ENCODE results near the gene TGFBR2. TPM values are rescaled to one million over a fixed set of nuclear protein-coding genes. Genes with fewer than 3 reads are reported as not detected.

TGFBR2 gene
- total RNA-seq, 1 experiment from 2014 or later = 45.9 TPM

DNA sequence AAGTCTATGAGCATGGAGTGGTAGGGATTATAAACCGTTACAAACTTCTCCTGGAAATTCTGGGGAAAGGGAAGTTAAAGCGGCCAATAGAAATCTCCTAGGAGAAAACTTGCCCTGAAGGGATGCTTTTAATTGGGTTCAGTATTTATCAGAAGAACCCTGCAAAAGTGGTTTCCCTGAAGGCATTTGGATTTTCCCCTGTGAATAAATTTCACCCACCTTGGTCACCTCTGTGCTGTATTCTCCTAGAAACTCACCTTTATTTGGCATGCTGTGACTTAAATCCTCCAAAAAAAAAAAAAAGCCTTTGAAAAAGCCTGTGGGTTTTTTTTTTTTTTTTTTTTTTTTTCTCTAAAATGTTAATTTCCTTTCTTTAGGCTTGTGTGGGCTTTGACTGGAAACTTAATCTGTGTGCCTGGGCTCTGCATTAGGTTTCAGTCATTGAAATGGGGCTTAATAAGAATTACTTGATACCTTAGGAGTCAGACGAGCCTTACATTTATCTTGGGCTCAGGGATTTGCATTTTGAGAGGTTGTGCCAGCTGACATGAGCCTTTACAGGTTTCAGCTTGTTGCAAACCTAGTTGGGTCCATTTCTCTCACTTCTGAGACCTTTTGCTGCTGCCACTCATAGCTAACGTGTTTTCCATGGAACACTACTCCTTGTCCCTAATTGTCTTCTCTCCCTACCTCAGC lies 22.0 kb downstream of the TGFBR2 start:
- no peaks in the 10 kb centered on the region for H3K27me3 ChIP-seq (ENCODE audit: control insufficient read depth, insufficient read depth, low read length)
- DNase-seq (ENCODE audit: low read depth, low spot score) (no peak), ATAC-seq (no peak)
- no peaks in the 10 kb centered on the region for H3K9me3 ChIP-seq (ENCODE audit: control insufficient read depth, insufficient read depth, low read depth, low read length)
- ChIA-PET POLR2A (no interaction called here), CTCF (interaction anchor here (1.4 kb wide), 1 partner anchor 429 kb away, joined by 3 read pairs; no protein-coding TSS in a partner anchor)
- H3K4me1 ChIP-seq (ENCODE audit: control insufficient read depth, insufficient read depth, low read length) = peaks cover 37% of the 10 kb centered on the region
- peaks cover 3% of the 10 kb centered on the region; the same call in 1 of the 2 replicates for H3K36me3 ChIP-seq (ENCODE audit: control insufficient read depth, insufficient read depth, low read length)
- intact Hi-C loops (cut with micrococcal nuclease; ENCODE audit: unreplicated experiment) = no loop called here
- BruUV-seq (replicated peaks) = no TSS peak
- no peak for TF ChIP-seq POLR2AphosphoS5 (IDR thresholded peaks at IDR 0.05; ENCODE audit: low read depth, low read length)
- TF ChIP-seq, protein P1, sequence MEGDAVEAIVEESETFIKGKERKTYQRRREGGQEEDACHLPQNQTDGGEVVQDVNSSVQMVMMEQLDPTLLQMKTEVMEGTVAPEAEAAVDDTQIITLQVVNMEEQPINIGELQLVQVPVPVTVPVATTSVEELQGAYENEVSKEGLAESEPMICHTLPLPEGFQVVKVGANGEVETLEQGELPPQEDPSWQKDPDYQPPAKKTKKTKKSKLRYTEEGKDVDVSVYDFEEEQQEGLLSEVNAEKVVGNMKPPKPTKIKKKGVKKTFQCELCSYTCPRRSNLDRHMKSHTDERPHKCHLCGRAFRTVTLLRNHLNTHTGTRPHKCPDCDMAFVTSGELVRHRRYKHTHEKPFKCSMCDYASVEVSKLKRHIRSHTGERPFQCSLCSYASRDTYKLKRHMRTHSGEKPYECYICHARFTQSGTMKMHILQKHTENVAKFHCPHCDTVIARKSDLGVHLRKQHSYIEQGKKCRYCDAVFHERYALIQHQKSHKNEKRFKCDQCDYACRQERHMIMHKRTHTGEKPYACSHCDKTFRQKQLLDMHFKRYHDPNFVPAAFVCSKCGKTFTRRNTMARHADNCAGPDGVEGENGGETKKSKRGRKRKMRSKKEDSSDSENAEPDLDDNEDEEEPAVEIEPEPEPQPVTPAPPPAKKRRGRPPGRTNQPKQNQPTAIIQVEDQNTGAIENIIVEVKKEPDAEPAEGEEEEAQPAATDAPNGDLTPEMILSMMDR (IDR thresholded peaks at IDR 0.05) = no peak
- TF ChIP-seq, protein P2, sequence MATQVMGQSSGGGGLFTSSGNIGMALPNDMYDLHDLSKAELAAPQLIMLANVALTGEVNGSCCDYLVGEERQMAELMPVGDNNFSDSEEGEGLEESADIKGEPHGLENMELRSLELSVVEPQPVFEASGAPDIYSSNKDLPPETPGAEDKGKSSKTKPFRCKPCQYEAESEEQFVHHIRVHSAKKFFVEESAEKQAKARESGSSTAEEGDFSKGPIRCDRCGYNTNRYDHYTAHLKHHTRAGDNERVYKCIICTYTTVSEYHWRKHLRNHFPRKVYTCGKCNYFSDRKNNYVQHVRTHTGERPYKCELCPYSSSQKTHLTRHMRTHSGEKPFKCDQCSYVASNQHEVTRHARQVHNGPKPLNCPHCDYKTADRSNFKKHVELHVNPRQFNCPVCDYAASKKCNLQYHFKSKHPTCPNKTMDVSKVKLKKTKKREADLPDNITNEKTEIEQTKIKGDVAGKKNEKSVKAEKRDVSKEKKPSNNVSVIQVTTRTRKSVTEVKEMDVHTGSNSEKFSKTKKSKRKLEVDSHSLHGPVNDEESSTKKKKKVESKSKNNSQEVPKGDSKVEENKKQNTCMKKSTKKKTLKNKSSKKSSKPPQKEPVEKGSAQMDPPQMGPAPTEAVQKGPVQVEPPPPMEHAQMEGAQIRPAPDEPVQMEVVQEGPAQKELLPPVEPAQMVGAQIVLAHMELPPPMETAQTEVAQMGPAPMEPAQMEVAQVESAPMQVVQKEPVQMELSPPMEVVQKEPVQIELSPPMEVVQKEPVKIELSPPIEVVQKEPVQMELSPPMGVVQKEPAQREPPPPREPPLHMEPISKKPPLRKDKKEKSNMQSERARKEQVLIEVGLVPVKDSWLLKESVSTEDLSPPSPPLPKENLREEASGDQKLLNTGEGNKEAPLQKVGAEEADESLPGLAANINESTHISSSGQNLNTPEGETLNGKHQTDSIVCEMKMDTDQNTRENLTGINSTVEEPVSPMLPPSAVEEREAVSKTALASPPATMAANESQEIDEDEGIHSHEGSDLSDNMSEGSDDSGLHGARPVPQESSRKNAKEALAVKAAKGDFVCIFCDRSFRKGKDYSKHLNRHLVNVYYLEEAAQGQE (IDR thresholded peaks at IDR 0.05; ENCODE audit: insufficient read depth in 1 of 2, low read depth in 2 of 2, low read length in 1 of 2) = no peak
- TF ChIP-seq SIN3A (IDR thresholded peaks at IDR 0.05; ENCODE audit: borderline replicate concordance, insufficient read depth, low read depth, low read length) = no peak
- TF ChIP-seq TCF7L2 (IDR thresholded peaks at IDR 0.05; ENCODE audit: low read depth, low read length) = no peak
- H3K4me3 ChIP-seq (ENCODE audit: low read depth in 2 of 2, low read length in 2 of 2) = no peak overlapping the region
- in situ Hi-C loops (cut with HindIII; ENCODE audit: low pct_unique_long_range_greater_than_20kb, low sequenced_read_pairs) = no loop called here
- peak overlapping the region; percentile 54 for H3K27ac ChIP-seq (ENCODE audit: low read length)

DNA sequence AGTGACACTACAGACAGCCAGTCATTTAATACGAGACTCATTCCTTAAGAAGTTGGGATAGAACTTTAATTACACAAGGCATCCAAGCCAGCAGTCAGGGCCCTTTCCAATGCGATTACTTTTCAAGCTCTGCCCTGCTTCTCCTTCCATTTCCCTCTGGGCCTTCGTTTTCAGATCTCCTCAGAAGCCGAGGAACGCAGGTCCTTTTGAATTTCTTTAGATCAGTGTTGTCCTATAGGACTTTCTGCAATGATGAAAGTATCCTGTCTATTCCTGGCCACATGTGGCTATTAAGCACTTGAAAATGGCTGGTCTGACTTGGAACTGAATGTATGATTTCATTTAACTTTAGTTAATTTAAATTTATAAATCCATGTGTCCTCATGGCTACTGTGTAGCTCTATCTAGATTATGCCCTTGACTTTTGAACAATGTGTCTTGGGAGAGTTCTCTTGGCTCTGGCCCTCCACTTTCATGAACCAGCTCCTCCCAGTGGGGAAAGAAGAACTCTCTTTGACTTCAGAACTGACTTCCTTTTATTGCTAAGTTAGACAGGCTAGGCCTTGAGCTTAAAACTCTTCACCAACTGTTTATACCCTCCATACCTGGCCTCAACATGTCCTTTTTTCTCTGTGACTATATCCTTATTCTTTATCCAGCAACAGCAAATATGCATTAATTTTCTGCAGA lies 22.6 kb downstream of the TGFBR2 start:
- Histone ChIP-seq H3K27ac (ENCODE audit: low read length) (peak overlapping the region; percentile 54), H3K9me3 (ENCODE audit: control insufficient read depth, insufficient read depth, low read depth, low read length) (no peaks in the 10 kb centered on the region), H3K27me3 (ENCODE audit: control insufficient read depth, insufficient read depth, low read length) (no peaks in the 10 kb centered on the region), H3K4me1 (ENCODE audit: control insufficient read depth, insufficient read depth, low read length) (peaks cover 37% of the 10 kb centered on the region), H3K36me3 (ENCODE audit: control insufficient read depth, insufficient read depth, low read length) (peaks cover 3% of the 10 kb centered on the region; the same call in 1 of the 2 replicates), H3K4me3 (ENCODE audit: low read depth in 2 of 2, low read length in 2 of 2) (no peak overlapping the region)
- ATAC-seq (0 out of 2 replicates have a peak, but pooled peaks have one; percentile 51), DNase-seq (ENCODE audit: low read depth, low spot score) (no peak)
- in situ Hi-C loops (cut with HindIII; ENCODE audit: low pct_unique_long_range_greater_than_20kb, low sequenced_read_pairs) (no loop called here), intact Hi-C loops (cut with micrococcal nuclease; ENCODE audit: unreplicated experiment) (no loop called here)
- BruUV-seq (replicated peaks) = no TSS peak
- ChIA-PET CTCF (interaction anchor here (1.4 kb wide), 1 partner anchor 430 kb away, joined by 3 read pairs; no protein-coding TSS in a partner anchor), POLR2A (no interaction called here)
- TF ChIP-seq TCF7L2 (IDR thresholded peaks at IDR 0.05; ENCODE audit: low read depth, low read length) (no peak), SIN3A (IDR thresholded peaks at IDR 0.05; ENCODE audit: borderline replicate concordance, insufficient read depth, low read depth, low read length) (no peak)
- TF ChIP-seq, protein P1 (IDR thresholded peaks at IDR 0.05) = peak; percentile 15; the same call in 1 of the 2 replicates

Data from Panc1 (cell line).